GM10266 (cell line): ENCODE results near the gene AGXT.

ENCODE experiments used
- DNase-seq: peaks from one replicate; pipeline ENCODE4 v3.0.0; 2012; ENCODE audit errors: extremely low spot score
- TF ChIP-seq, protein P1 (sequence below): IDR thresholded peaks from 2 replicates; pipeline ENCODE4 v1.5.1; 2012; ENCODE audit warnings: mild to moderate bottlenecking, low read depth; ENCODE audit not compliant: control insufficient read depth, insufficient read depth; ENCODE audit errors: missing control alignments

AGXT gene

GRCh38 chr2:240912878-240913809 is 44.5 kb downstream of the AGXT start:
- DNase-seq: no peak
- TF ChIP-seq, protein P1, sequence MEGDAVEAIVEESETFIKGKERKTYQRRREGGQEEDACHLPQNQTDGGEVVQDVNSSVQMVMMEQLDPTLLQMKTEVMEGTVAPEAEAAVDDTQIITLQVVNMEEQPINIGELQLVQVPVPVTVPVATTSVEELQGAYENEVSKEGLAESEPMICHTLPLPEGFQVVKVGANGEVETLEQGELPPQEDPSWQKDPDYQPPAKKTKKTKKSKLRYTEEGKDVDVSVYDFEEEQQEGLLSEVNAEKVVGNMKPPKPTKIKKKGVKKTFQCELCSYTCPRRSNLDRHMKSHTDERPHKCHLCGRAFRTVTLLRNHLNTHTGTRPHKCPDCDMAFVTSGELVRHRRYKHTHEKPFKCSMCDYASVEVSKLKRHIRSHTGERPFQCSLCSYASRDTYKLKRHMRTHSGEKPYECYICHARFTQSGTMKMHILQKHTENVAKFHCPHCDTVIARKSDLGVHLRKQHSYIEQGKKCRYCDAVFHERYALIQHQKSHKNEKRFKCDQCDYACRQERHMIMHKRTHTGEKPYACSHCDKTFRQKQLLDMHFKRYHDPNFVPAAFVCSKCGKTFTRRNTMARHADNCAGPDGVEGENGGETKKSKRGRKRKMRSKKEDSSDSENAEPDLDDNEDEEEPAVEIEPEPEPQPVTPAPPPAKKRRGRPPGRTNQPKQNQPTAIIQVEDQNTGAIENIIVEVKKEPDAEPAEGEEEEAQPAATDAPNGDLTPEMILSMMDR: no peak

- DNase-seq: peak; percentile 87
- TF ChIP-seq, protein P1: peak; percentile 89
These were observed 45.4 kb downstream of the AGXT start for GRCh38 chr2:240913810-240914644.

- DNase-seq: no peak
- TF ChIP-seq, protein P1: no peak
These were observed 46.3 kb downstream of the AGXT start for GRCh38 chr2:240914645-240915525.

- TF ChIP-seq, protein P1: no peak
- DNase-seq: no peak
These were observed 47.1 kb downstream of the AGXT start for GRCh38 chr2:240915526-240916341.

- TF ChIP-seq, protein P1: no peak
- DNase-seq: no peak
These were observed 48.0 kb downstream of the AGXT start for GRCh38 chr2:240916571-240917008.
